GM12873 (cell line): ENCODE results near the gene FHDC1.

ENCODE experiments used
- CTCF ChIP-seq: IDR thresholded peaks from 2 replicates; pipeline ENCODE4 v1.5.1; 2012; ENCODE audit warnings: low read depth, mild to moderate bottlenecking, moderate library complexity, low read length, control low read depth; ENCODE audit not compliant: insufficient read depth; ENCODE audit errors: missing control alignments

The FHDC1 gene

DNA sequence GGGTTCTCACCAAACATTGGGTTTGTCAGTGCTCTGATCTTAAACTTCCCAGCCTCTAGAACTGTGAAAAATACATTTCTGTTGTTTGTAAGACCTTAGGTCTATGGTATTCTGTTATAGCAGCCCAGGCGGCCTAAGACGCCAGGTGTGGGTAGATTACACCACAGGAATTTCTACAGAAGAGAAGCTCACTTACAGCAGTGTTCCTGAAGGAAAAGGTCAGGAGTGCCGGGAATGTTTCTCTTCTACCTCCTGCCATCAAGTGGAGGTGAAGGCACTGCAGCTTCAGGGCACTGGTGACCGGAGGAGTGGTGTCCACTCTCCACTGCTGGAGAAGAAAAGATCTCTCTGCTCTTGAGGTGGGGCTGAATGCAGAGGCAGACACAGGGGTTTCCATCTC is 45.7 kb downstream of the FHDC1 start:
- TF ChIP-seq CTCF = no peak

DNA sequence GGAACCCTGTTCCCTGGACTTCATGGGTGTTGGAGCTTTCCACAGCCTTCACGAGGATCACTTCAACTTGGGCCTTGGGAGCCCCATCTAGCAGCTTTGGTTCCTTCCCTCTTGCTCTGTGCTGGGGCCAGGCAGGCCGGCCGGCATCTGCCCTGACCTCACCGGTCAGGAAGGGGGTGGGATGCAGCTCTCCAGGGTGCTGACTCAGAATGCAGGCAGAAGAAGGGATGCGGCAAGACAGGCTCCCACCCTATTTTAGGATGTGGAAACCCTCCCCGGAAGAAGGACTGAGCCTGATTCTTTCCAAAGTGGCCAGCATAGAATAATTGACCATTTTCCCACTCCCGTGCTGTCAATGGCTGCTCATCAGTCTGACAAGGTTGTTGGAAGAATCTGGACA is 47.1 kb downstream of the FHDC1 start:
- TF ChIP-seq CTCF = no peak

DNA sequence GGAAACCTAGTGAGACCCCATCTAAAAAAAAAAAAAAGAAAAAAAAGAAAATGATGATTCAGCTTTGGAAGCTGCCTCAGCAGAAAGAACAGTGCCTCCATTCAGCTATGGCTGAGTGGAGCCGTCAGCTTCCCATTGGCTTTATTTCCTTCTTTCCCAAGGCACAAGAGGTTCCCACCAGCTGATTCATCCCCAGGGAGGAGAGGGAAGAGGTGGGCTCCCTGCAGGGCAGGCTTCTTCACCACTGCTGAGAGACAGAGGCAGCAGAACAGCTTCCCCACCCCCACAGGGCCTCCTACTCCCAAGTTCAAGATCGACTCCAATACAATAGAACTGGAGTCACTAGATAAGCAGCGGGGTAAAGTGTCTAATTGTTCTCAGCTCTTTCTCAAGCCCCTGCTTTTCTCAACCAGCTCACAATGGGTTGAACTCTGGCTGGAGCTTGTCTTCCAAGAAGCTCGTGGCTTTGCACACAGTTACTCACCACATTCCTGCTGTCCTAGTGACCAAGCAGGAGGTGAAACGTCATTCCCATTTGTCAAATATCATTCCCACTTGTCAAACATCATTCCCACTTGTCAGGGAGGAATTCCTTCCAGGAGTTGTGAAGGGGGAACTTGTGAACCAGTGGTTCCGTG is 47.8 kb downstream of the FHDC1 start:
- TF ChIP-seq CTCF = no peak

- no peak for TF ChIP-seq CTCF
Observed at GRCh38 chr4:152988721-152989553, 52.8 kb downstream of the FHDC1 start.

DNA sequence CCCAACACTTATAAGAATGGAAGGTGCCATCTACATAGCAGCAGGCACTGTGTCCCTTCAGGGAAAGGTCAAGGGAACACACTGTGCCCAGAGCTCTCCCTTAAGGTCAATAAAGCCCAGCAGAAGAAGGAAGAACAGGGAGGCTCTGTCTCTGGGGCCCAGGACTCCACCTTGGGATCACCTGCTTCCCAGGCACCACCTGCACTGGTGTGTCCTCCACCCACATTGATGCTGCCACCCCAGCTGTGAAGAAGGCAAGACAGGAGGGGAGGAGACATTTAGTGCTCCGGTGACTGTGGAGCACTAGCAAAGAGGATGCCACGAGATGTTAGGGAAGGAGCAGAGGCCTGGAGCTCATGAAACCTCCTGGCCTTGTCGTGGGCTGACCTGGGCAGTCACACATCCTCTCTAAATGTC is 53.4 kb downstream of the FHDC1 start:
- TF ChIP-seq CTCF = no peak

DNA sequence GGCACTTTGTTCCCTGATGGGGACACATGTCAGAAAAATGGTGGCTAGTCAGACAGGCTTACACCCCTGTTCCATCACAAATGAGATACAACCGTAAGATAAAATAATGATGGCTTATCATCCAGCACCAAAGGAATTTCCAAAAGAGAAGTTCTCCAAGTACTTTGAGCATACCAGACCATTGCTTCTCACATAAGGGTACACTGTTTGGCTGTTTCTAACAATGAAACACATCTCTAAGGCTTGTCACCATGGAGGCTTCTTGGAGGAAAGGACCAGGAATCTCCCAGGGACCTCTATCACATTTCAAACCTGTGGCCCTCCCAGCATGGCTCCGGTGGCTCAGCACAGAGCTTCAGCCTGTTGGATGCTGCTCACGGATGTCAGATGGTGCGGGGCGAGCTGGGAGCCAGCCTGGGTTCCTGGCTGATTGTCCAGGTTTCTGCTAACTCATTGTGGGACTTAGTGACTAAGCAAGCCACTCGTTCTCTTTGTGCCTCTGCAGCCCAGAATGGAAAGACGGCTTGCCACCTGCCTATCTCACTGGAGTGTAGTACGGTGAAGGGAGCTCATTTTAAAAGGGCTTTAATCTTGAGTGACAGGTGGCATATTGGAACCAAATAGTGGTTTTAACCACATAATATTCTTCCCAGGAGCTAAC is 54.5 kb downstream of the FHDC1 start:
- no peak for TF ChIP-seq CTCF

DNA sequence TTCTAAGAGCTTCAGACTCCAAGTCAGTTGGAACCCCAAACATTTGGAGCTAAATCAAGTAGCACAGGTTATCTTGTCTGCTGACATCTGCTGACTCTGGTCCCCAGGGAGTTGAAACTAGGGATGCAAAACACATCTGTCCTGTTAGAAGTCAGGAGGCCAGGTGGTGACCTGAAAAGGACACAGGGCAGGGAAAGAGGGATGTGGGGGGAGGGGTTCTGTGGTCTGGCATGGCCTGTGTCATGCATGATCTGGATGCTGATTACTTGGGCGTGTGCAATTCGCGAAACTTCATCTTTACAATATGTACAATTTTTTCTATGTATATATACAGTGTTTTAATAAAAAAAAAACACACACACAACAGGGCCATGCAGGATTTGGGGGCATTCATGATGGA is 55.3 kb downstream of the FHDC1 start:
- TF ChIP-seq CTCF = no peak
